ENCODE results near the gene EDN2. TPM values are rescaled to one million over a fixed set of nuclear protein-coding genes. Genes with fewer than 3 reads are reported as not detected.

The EDN2 gene
- total and polyA plus RNA-seq, 2 of the 8 experiments (the other 6 are each of a cell fraction or from before 2014, with no cell fraction given), result 0.32 to 0.39 TPM

DNA sequence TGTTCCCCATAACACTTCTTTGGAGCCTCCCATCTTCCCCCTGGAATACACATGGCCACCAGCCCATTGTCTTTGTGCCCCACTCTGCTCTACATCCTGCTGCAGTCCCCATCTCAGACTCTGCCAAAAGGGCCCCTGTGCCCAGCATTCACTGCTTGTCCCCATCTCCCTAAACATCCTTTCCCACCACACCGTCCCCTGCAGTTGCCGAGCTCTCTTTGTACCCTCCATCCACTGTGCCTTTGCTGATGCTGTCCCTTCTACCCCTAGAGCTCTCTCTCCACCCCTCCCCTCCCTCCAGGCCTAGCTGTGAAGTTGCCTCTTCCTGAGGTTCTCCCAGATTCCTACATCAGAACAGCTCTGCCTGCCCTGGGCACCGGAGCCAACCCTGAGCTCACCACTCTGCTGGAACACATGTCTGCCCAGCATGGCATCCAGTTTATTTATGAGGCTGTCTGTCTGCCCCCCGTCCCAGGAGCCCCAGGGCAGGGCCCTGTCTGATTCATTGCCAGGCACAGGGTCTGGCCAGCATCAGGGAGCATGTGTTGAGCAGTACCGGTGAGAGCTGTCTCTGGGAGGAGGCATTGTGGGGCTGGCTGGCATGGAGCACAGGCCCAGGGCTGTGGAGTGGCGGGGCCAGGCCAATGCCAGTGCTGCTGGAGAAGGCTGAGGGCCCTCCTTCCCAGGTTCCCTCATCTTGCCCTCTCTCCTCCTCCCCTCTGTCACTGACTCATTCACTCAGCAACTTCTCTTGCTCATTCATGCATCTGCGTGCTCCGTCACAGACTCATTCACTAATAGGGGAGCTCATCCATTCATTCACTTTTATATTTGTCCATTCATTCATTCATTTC lies 28.8 kb downstream of the EDN2 start:
- Histone ChIP-seq H3K27ac (ENCODE audit: low read depth, low read length) (no peak overlapping the region), H2BK15ac (ENCODE audit: low read length) (no peak overlapping the region), H3K36me3 (ENCODE audit: control insufficient read depth in 2 of 4, insufficient read depth in 4 of 4, low read length in 3 of 4) (no peaks in the 10 kb centered on the region), H3K9ac (replicated peaks in 1 of 4; ENCODE audit: extremely low read depth in 1 of 4, low read depth in 3 of 4, low read length in 3 of 4) (no peak overlapping the region), H3K79me2 (ENCODE audit: control insufficient read depth in 1 of 2, insufficient read depth in 2 of 2, low read length in 2 of 2) (no peaks in the 10 kb centered on the region), H3K14ac (ENCODE audit: insufficient read length) (no peak overlapping the region), H2BK20ac (ENCODE audit: low read length) (no peak overlapping the region), H3K79me1 (ENCODE audit: low read depth, low read length) (no peaks in the 10 kb centered on the region), H3K9me3 (ENCODE audit: insufficient read depth in 2 of 2, low read depth in 1 of 2, low read length in 1 of 2) (no peaks in the 10 kb centered on the region), H2AFZ (ENCODE audit: low read length) (no peak overlapping the region), H4K5ac (ENCODE audit: insufficient read length, low read depth, low read length) (no peak overlapping the region), H3K23ac (ENCODE audit: insufficient read length) (no peak overlapping the region), H2BK12ac (ENCODE audit: low read depth, low read length) (no peak overlapping the region), H4K20me1 (replicated peaks in 1 of 2; ENCODE audit: control insufficient read depth in 1 of 2, insufficient read depth in 2 of 2, low read length in 2 of 2) (no peaks in the 10 kb centered on the region), H2BK120ac (replicated peaks; ENCODE audit: low read depth, low read length) (no peak overlapping the region), H3K27me3 (replicated peaks in 1 of 4; ENCODE audit: control insufficient read depth in 3 of 4, extremely low read depth in 1 of 4, insufficient read depth in 3 of 4, low read length in 3 of 4) (no peaks in the 10 kb centered on the region), H2AK5ac (ENCODE audit: low read depth, low read length) (no peak overlapping the region), H2BK5ac (ENCODE audit: low read depth, low read length) (no peak overlapping the region), H4K91ac (replicated peaks; ENCODE audit: insufficient read length, low read length) (peak overlapping the region; percentile 12), H3K56ac (replicated peaks; ENCODE audit: insufficient read length, low read depth, low read length) (no peak overlapping the region), H3K18ac (ENCODE audit: extremely low read depth, low read length) (no peak overlapping the region), H3K4me1 (replicated peaks in 1 of 4; ENCODE audit: control insufficient read depth in 3 of 4, insufficient read depth in 4 of 4, low read length in 3 of 4) (no peaks in the 10 kb centered on the region), H3K4me3 (ENCODE audit: extremely low read depth in 1 of 4, insufficient read depth in 2 of 4, low read depth in 3 of 4, low read length in 4 of 4) (no peak overlapping the region), H3K4ac (replicated peaks; ENCODE audit: insufficient read length, low read depth, low read length) (no peak overlapping the region), H3K4me2 (ENCODE audit: insufficient read depth in 1 of 2, low read depth in 2 of 2, low read length in 2 of 2) (no peak overlapping the region), H4K8ac (ENCODE audit: extremely low read depth, insufficient read depth, low read length) (no peak overlapping the region), H3K23me2 (ENCODE audit: low read depth, low read length) (no peaks in the 10 kb centered on the region)
- FAIRE-seq, result no peak
- ChIA-PET POLR2A (ENCODE audit: partially characterized antibody) (interaction anchor here (0.7 kb wide), 1 partner anchor 15 kb away, joined by 3 read pairs; no protein-coding TSS in a partner anchor), CTCF (ENCODE audit: partially characterized antibody) (interaction anchor here (0.6 to 4.0 kb wide), 16 partner anchors 9 to 267 kb away, joined by 3 to 13 read pairs (median 4); partner anchors contain the start of gene EDN2)
- no peak for DNase-seq (ENCODE audit: low read depth in 1 of 2, low spot score in 2 of 2)
- TF ChIP-seq MAFK (IDR thresholded peaks at IDR 0.05; ENCODE audit: low read depth, low read length) (no peak), RNF2 (IDR thresholded peaks at IDR 0.05; ENCODE audit: borderline replicate concordance, low read depth, low read length, missing control alignments, poor library complexity, severe bottlenecking) (no peak)
- WGBS, 2 experiments (ENCODE audit: extremely low coverage in 1 of 2, insufficient coverage in 1 of 2, insufficient read length in 1 of 2, insufficient replicate concordance in 2 of 2, low coverage in 1 of 2, low lambda C conversion rate in 2 of 2, missing lambda C conversion rate in 1 of 2), result 87% methylated on average over 8 of the region's 8 CpGs; no CpG with 5 or more reads in 1 of the 2 experiments
